ENCODE results near the gene SLC8A1. TPM values are rescaled to one million over a fixed set of nuclear protein-coding genes. Genes with fewer than 3 reads are reported as not detected.

The SLC8A1 gene
- total and polyA plus RNA-seq, 12 donors = 0.54 to 128 (median 18.5) TPM

DNA sequence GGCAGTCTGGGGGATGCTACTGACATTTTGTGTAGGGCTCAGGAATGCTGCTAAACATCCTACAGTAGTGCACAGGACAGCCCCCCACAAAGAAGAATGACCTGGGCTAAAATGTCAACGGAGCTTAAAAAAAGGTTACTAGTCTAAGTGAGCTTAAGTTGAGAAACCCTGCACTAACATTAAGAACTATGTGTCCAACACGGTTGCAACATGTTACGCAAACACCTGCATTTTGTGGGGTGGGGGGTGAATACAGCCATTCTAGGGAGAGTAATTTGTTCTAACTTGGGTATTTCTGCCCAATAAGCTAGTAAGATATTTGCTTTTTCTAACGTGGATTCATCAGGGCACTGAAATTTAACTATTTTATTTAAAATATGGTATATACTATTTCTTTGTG lies 57.9 kb downstream of the SLC8A1 start:
- no peaks in the 10 kb centered on the region for H3K9me3 ChIP-seq (replicated peaks in 1 of 3)
- no peaks in the 10 kb centered on the region for H3K27me3 ChIP-seq
- WGBS, 4 donors = 68 to 85% (median 74%) methylated on average over 4 of the region's 4 CpGs
- no peak for DNase-seq
- H3K27ac ChIP-seq = no peak overlapping the region
- no peak overlapping the region for H3K4me3 ChIP-seq
- no peaks in the 10 kb centered on the region for H3K36me3 ChIP-seq (replicated peaks in 1 of 2)
- no peak for TF ChIP-seq POLR2A (IDR thresholded peaks at IDR 0.05)
- no peak for TF ChIP-seq CTCF (IDR thresholded peaks at IDR 0.05)
- intact Hi-C loops (cut with DNase I) = no loop called here
- peaks cover 0 to 14% of the 10 kb centered on the region in 2 donors for H3K4me1 ChIP-seq (replicated peaks in 1 of 2)

DNA sequence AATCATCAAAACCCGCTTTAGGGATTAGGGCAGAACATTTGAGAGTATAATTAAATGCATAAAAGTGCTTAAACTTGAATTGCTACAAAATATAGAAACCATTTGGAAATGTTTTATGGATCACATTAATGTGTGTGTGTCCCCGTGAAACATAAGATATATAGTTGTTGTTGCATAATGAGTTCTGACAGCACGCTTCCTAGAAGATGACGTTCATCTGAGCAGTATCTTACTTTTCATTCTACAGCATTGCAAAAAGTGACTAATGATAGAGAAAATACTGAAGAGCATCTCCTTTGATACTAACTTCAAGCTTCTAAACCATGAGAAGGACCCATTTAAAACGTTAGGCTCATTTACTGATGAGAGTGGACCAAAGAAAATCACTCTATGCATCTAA lies 63.7 kb downstream of the SLC8A1 start:
- Histone ChIP-seq H3K27ac (no peak overlapping the region), H3K27me3 (no peaks in the 10 kb centered on the region), H3K36me3 (replicated peaks in 1 of 2) (no peaks in the 10 kb centered on the region), H3K4me3 (no peak overlapping the region), H3K4me1 (replicated peaks in 1 of 2) (peaks cover 0 to 15% of the 10 kb centered on the region in 2 donors), H3K9me3 (replicated peaks in 1 of 3) (no peaks in the 10 kb centered on the region)
- intact Hi-C loops (cut with DNase I) = no loop called here
- TF ChIP-seq CTCF (IDR thresholded peaks at IDR 0.05) (no peak), POLR2A (IDR thresholded peaks at IDR 0.05) (no peak)
- DNase-seq = no peak
- WGBS, 4 donors = 82 to 92% (median 86%) methylated on average over 5 of the region's 5 CpGs

GRCh38 chr2:40386177-40386576 lies 65.7 kb downstream of the SLC8A1 start:
- intact Hi-C loops (cut with DNase I) = no loop called here
- Histone ChIP-seq H3K4me1 (replicated peaks in 1 of 2) (peaks cover 0 to 15% of the 10 kb centered on the region in 2 donors), H3K27me3 (no peaks in the 10 kb centered on the region), H3K36me3 (replicated peaks in 1 of 2) (no peaks in the 10 kb centered on the region), H3K9me3 (replicated peaks in 1 of 3) (no peaks in the 10 kb centered on the region), H3K4me3 (no peak overlapping the region), H3K27ac (no peak overlapping the region)
- no peak for TF ChIP-seq POLR2A (IDR thresholded peaks at IDR 0.05)
- no peak for TF ChIP-seq CTCF (IDR thresholded peaks at IDR 0.05)
- no peak for DNase-seq
- 48 to 70% (median 59%) methylated on average over 2 of the region's 2 CpGs for WGBS, 4 donors

GRCh38 chr2:40384714-40385113 lies 67.2 kb downstream of the SLC8A1 start:
- no peak for TF ChIP-seq CTCF (IDR thresholded peaks at IDR 0.05)
- no peak for TF ChIP-seq POLR2A (IDR thresholded peaks at IDR 0.05)
- peaks cover 0 to 15% of the 10 kb centered on the region in 2 donors for H3K4me1 ChIP-seq (replicated peaks in 1 of 2)
- no peaks in the 10 kb centered on the region for H3K9me3 ChIP-seq (replicated peaks in 1 of 3)
- WGBS, 4 donors = 12 to 27% (median 18%) methylated on average over 2 of the region's 2 CpGs
- H3K27ac ChIP-seq = no peak overlapping the region
- no peak overlapping the region for H3K4me3 ChIP-seq
- intact Hi-C loops (cut with DNase I) = no loop called here
- no peaks in the 10 kb centered on the region for H3K27me3 ChIP-seq
- no peaks in the 10 kb centered on the region for H3K36me3 ChIP-seq (replicated peaks in 1 of 2)
- DNase-seq = no peak

All from adrenal gland (tissue), 12 donors.